Caco-2 (cell line): ENCODE data around the gene TSPAN18. TPM values are rescaled to one million over a fixed set of nuclear protein-coding genes. Genes with fewer than 3 reads are reported as not detected.

Experiments used
- Bru-seq: library from RNA; stranded (reverse); fragments of 400-500 nt; gene quantifications from one replicate; lab custom pipeline; 2021; lab: Mats Ljungman, UMichigan
- BruChase-seq, 2 experiments: library from RNA; stranded (reverse); fragments of 400-500 nt; gene quantifications; one replicate each; lab custom pipeline; 2021; lab: Mats Ljungman, UMichigan
- BruUV-seq: library from RNA; stranded (reverse); fragments of 400-500 nt; replicated peaks from 2 replicates; lab custom pipeline; 2021; lab: Mats Ljungman, UMichigan
- CTCF ChIA-PET: fragments of 300-600 bp; sonication (Branson Sonifier 250); formaldehyde crosslinking; loops from one replicate; lab custom pipeline; 2022; ENCODE audit warnings: antibody characterized with exemption; lab: Charles Lee
- POLR2A ChIA-PET: fragments of 300-600 bp; sonication (Branson Sonifier 250); formaldehyde crosslinking; loops from one replicate; lab custom pipeline; 2022; ENCODE audit warnings: antibody characterized with exemption; lab: Charles Lee
- DNase-seq, 2 experiments: peaks; one replicate each; pipeline versions ENCODE4 v3.0.0 to v3.0.0-alpha.2; 2020 to 2022
- H3K27me3 ChIP-seq: replicated peaks from 2 replicates; pipeline ENCODE4 v1.6.0; 2011; ENCODE audit warnings: low read length; ENCODE audit not compliant: control insufficient read depth, insufficient read depth
- H3K36me3 ChIP-seq: 2 replicates; pipeline ENCODE4 v1.5.1; 2011; ENCODE audit warnings: low read length; ENCODE audit not compliant: control insufficient read depth, insufficient read depth
- H3K4me1 ChIP-seq: fragments of 250-450 bp; sonication (Bioruptor Pico); 2 replicates; pipeline ENCODE4 v1.5.1; 2020; ENCODE audit warnings: mild to moderate bottlenecking
- H3K4me3 ChIP-seq: 2 replicates; pipeline ENCODE4 v1.5.1; 2011; ENCODE audit warnings: low read depth, mild to moderate bottlenecking, control low read depth, low read length
- H3K9me3 ChIP-seq: fragments of 250-450 bp; sonication (Bioruptor Pico); 2 replicates; pipeline ENCODE4 v1.5.1; 2020; ENCODE audit warnings: mild to moderate bottlenecking, moderate library complexity
- H3K27ac Mint-ChIP-seq: one replicate; pipeline ENCODE4 v1.8.0; 2022; ENCODE audit warnings: mixed read lengths; ENCODE audit not compliant: unreplicated experiment
- H3K27me3 Mint-ChIP-seq: one replicate; pipeline ENCODE4 v1.8.0; 2022; ENCODE audit warnings: mixed read lengths; ENCODE audit not compliant: insufficient read depth, unreplicated experiment
- H3K36me3 Mint-ChIP-seq: one replicate; pipeline ENCODE4 v1.8.0; 2022; ENCODE audit warnings: mild to moderate bottlenecking, mixed read lengths; ENCODE audit not compliant: insufficient read depth, unreplicated experiment
- H3K4me1 Mint-ChIP-seq: one replicate; pipeline ENCODE4 v1.8.0; 2022; ENCODE audit warnings: low read depth, mixed read lengths; ENCODE audit not compliant: unreplicated experiment
- H3K4me3 Mint-ChIP-seq: one replicate; pipeline ENCODE4 v1.8.0; 2022; ENCODE audit warnings: mild to moderate bottlenecking, moderate library complexity, mixed read lengths; ENCODE audit not compliant: unreplicated experiment
- H3K9me3 Mint-ChIP-seq: one replicate; pipeline ENCODE4 v1.8.0; 2022; ENCODE audit warnings: mixed read lengths; ENCODE audit not compliant: unreplicated experiment
- intact Hi-C: fragments of 100-400 bp; cut with micrococcal nuclease; formaldehyde crosslinking; loops from one replicate; pipeline ENCODE4 v1.10.0; 2022; ENCODE audit not compliant: unreplicated experiment
- long read RNA-seq: library from polyadenylated mRNA; stranded (forward); transcript quantifications from one replicate; pipeline ENCODE4 v2.0.0, GENCODE V29; 2022
- total RNA-seq: library from RNA; stranded (reverse); gene quantifications from 2 replicates; pipeline ENCODE4 v1.2.3, GENCODE V29; 2022
- TF ChIP-seq, protein P1 (sequence below), 2 experiments: fragments of 200-600 bp in 1 of 2; IDR thresholded peaks; 1 replicate in 1 of 2; 2 replicates in 1 of 2; pipeline versions ENCODE4 v1.5.1 to v1.8.0; 2011 to 2022; ENCODE audit warnings: antibody characterized with exemption in 1 of 2, control low read depth in 1 of 2, inconsistent platforms in 1 of 2, low read depth in 1 of 2, low read length in 1 of 2, mild to moderate bottlenecking in 1 of 2, moderate library complexity in 1 of 2; ENCODE audit not compliant: insufficient read depth in 1 of 2, severe bottlenecking in 1 of 2, unreplicated experiment in 1 of 2

TSPAN18 gene, protein sequence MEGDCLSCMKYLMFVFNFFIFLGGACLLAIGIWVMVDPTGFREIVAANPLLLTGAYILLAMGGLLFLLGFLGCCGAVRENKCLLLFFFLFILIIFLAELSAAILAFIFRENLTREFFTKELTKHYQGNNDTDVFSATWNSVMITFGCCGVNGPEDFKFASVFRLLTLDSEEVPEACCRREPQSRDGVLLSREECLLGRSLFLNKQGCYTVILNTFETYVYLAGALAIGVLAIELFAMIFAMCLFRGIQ
- total RNA-seq (5.9 and 7.4 TPM in 2 replicates), Bru-seq, nascent RNA (percentile 38 among the genes with signal in this experiment), BruChase-seq, experiment 1, labeled RNA remaining after a 2-hour chase (percentile 33 among the genes with signal in this experiment), BruChase-seq, experiment 2, labeled RNA remaining after a 6-hour chase (percentile 36 among the genes with signal in this experiment)
- long read RNA-seq, partial matches to known transcripts, result 0 of 4 reads
- long read RNA-seq, other reads (novel, unspliced or antisense), result 4 of 4 reads

DNA sequence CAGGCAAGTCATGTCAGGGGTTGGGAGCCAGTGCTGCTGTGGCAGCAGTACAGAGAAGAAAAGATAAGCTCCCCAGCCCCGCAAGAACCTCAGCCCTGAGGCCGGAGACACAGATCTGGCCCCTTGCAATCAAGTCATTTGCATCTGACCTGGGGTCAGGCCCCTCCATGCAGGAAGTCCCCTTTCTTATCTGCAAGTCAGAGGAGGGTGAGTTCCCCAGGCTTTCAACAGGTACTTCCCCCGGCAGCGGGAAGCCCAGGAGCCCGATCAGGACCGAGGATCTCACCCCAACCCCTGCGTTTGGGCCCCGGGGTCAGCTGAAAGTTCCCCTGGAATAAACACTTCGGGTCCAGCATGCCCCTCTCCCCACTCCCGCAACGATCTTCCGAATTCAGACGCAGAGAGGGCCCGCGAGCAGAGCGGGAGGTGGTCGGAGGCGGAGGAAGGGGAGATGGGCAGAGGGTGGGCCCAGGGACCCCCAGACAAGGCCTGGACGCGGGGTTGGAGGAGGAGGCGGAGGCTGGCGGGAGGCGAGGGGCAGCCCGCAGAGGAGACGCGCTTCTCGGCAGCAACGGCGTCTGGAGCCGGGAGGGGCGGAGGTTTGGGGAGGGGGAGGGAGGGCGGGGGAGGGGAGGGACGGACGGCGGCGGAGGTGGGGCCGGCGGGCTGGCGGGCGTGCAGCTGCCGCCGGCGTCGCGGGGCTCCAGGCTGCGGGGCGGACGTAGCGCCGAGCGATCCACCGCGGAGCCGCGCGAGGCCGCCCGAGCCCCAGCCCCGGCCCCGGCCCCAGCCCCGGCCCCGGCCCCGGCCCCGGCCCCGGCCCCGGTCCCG is at the start of gene TSPAN18:
TSS of gene TSPAN18 (plus strand) at position 680 of the 831 bp plus-strand sequence. CDS start 179,455 bp downstream, outside the sequence.
- no peaks in the 10 kb centered on the region for H3K27me3 ChIP-seq
- no peaks in the 10 kb centered on the region for H3K36me3 ChIP-seq
- Mint-ChIP-seq H3K27ac (peak within 1 kb of the TSS; percentile 75), H3K9me3 (no peaks in the 10 kb centered on the region), H3K27me3 (no peaks in the 10 kb centered on the region), H3K4me3 (peak within 1 kb of the TSS; percentile 79), H3K36me3 (no peaks in the 10 kb centered on the region), H3K4me1 (peaks cover 13% of the 10 kb centered on the region)
- H3K9me3 ChIP-seq, result no peaks in the 10 kb centered on the region
- POLR2A ChIA-PET, result no interaction called here
- CTCF ChIA-PET, result interaction anchor here (0.6 to 1.1 kb wide), 2 partner anchors 29 to 185 kb away, joined by 3 to 6 read pairs; no protein-coding TSS in a partner anchor
- DNase-seq, result peak; percentile 38 to 76
- intact Hi-C loops, result loop anchor here (1.0 to 5.0 kb wide), 2 partner anchors 49 to 104 kb away; no protein-coding TSS in a partner anchor
- TF ChIP-seq, protein P1, sequence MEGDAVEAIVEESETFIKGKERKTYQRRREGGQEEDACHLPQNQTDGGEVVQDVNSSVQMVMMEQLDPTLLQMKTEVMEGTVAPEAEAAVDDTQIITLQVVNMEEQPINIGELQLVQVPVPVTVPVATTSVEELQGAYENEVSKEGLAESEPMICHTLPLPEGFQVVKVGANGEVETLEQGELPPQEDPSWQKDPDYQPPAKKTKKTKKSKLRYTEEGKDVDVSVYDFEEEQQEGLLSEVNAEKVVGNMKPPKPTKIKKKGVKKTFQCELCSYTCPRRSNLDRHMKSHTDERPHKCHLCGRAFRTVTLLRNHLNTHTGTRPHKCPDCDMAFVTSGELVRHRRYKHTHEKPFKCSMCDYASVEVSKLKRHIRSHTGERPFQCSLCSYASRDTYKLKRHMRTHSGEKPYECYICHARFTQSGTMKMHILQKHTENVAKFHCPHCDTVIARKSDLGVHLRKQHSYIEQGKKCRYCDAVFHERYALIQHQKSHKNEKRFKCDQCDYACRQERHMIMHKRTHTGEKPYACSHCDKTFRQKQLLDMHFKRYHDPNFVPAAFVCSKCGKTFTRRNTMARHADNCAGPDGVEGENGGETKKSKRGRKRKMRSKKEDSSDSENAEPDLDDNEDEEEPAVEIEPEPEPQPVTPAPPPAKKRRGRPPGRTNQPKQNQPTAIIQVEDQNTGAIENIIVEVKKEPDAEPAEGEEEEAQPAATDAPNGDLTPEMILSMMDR (IDR thresholded peaks at IDR 0.05; ENCODE audit: insufficient read depth in 1 of 2, low read depth in 1 of 2, low read length in 1 of 2, severe bottlenecking in 1 of 2, unreplicated experiment in 1 of 2), result no peak
- BruUV-seq, result no TSS peak
- peaks cover 34% of the 10 kb centered on the region for H3K4me1 ChIP-seq
- peak within 1 kb of the TSS; percentile 72 for H3K4me3 ChIP-seq

DNA sequence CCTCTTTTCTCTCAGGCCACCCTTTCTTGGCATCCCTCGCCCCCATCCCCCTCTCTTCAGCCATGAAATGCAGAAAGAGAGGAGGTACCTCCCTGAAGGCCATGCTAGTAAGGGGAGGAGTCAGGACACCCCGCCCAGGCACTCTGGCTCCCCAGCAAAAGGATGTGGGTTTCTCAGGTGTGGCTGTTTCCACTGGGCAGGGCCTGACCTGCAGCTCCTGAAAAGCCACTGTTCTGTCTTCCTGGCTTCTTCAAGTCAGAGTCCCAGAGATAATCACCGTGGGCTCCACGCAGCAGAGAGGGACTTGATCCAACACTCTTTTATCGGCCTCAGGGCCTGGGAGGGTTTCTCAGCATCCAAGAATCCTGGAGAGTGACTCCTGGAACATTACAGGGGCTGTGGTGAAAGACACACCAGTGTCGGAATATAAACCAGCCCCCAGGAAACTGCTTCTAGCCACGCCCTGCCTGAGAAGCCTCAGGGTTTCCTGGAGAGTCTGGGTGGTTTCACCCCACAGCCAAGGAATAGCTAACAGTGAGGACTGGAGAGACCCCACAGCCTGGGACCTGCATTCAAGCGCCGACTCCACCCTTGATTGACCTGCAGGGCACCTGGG is 45.7 kb upstream of the TSPAN18 start:
- no peaks in the 10 kb centered on the region for H3K9me3 Mint-ChIP-seq
- intact Hi-C loops, result no loop called here
- no peaks in the 10 kb centered on the region for H3K4me1 Mint-ChIP-seq
- H3K9me3 ChIP-seq, result no peaks in the 10 kb centered on the region
- no peaks in the 10 kb centered on the region for H3K36me3 Mint-ChIP-seq
- H3K4me3 ChIP-seq, result no peak overlapping the region
- TF ChIP-seq, protein P1 (IDR thresholded peaks at IDR 0.05; ENCODE audit: insufficient read depth in 1 of 2, low read depth in 1 of 2, low read length in 1 of 2, severe bottlenecking in 1 of 2, unreplicated experiment in 1 of 2), result no peak
- H3K4me3 Mint-ChIP-seq, result no peak overlapping the region
- H3K27me3 Mint-ChIP-seq, result peaks cover 6% of the 10 kb centered on the region
- no peaks in the 10 kb centered on the region for H3K36me3 ChIP-seq
- no TSS peak for BruUV-seq
- POLR2A ChIA-PET, result no interaction called here
- H3K27me3 ChIP-seq, result no peaks in the 10 kb centered on the region
- no peak overlapping the region for H3K27ac Mint-ChIP-seq
- H3K4me1 ChIP-seq, result no peaks in the 10 kb centered on the region
- CTCF ChIA-PET, result no interaction called here
- no peak for DNase-seq

- Histone ChIP-seq H3K4me1 (no peaks in the 10 kb centered on the region), H3K36me3 (no peaks in the 10 kb centered on the region), H3K27me3 (no peaks in the 10 kb centered on the region), H3K9me3 (no peaks in the 10 kb centered on the region), H3K4me3 (no peak overlapping the region)
- Mint-ChIP-seq H3K4me3 (no peak overlapping the region), H3K36me3 (no peaks in the 10 kb centered on the region), H3K27ac (no peak overlapping the region), H3K4me1 (no peaks in the 10 kb centered on the region), H3K9me3 (no peaks in the 10 kb centered on the region), H3K27me3 (peaks cover 6% of the 10 kb centered on the region)
- no peak for DNase-seq
- no TSS peak for BruUV-seq
- intact Hi-C loops, result no loop called here
- TF ChIP-seq, protein P1 (IDR thresholded peaks at IDR 0.05; ENCODE audit: insufficient read depth in 1 of 2, low read depth in 1 of 2, low read length in 1 of 2, severe bottlenecking in 1 of 2, unreplicated experiment in 1 of 2), result no peak
- ChIA-PET POLR2A (no interaction called here), CTCF (no interaction called here)
Measured at GRCh38 chr11:44681698-44682097, 45.1 kb upstream of the TSPAN18 start.
